OCI-LY1 (cell line): Measurements from ENCODE around the gene TENM4.

Experiments
- H2AFZ ChIP-seq: fragments of 200-600 bp; sonication (generic), shearing (Covaris generic); 2 replicates; pipeline ENCODE4 v1.6.0; 2014; ENCODE audit warnings: antibody characterized with exemption, mild to moderate bottlenecking, low read length
- H3F3A ChIP-seq: fragments of 200-600 bp; sonication (generic), shearing (Covaris generic); 2 replicates; pipeline ENCODE4 v1.6.0; 2014; ENCODE audit warnings: mild to moderate bottlenecking, antibody characterized with exemption, low read length, moderate library complexity; ENCODE audit not compliant: insufficient read depth
- H3K27ac ChIP-seq: fragments of 200-600 bp; sonication (generic); 2 replicates; pipeline ENCODE4 v1.5.1; 2014; ENCODE audit warnings: low read length, mixed run types, mild to moderate bottlenecking, low read depth; ENCODE audit not compliant: poor library complexity, severe bottlenecking
- H3K27me3 ChIP-seq: fragments of 200-600 bp; sonication (generic); 2 replicates; pipeline ENCODE4 v1.6.0; 2014; ENCODE audit warnings: antibody characterized with exemption, mild to moderate bottlenecking, low read length, moderate library complexity; ENCODE audit not compliant: insufficient read depth
- H3K36me3 ChIP-seq: fragments of 200-600 bp; sonication (generic); 2 replicates; pipeline ENCODE4 v1.6.1; 2014; ENCODE audit warnings: mild to moderate bottlenecking, antibody characterized with exemption, low read length, moderate library complexity, mixed read lengths; ENCODE audit not compliant: insufficient read depth
- H3K4me1 ChIP-seq: fragments of 200-600 bp; sonication (generic); 2 replicates; pipeline ENCODE4 v1.5.1; 2014; ENCODE audit warnings: mild to moderate bottlenecking, low read length, moderate library complexity; ENCODE audit not compliant: insufficient read depth, severe bottlenecking
- H3K4me2 ChIP-seq: fragments of 200-600 bp; sonication (generic), shearing (Covaris generic); 2 replicates; pipeline ENCODE4 v1.6.1; 2014; ENCODE audit warnings: low read length
- H3K4me3 ChIP-seq: fragments of 200-600 bp; sonication (generic); 2 replicates; pipeline ENCODE4 v1.5.1; 2014; ENCODE audit warnings: low read length, low read depth, mild to moderate bottlenecking, mixed read lengths; ENCODE audit not compliant: poor library complexity, severe bottlenecking
- H3K79me2 ChIP-seq: fragments of 200-600 bp; shearing (Covaris generic); 2 replicates; pipeline ENCODE4 v1.6.1; 2016; ENCODE audit warnings: mixed run types, low read length, mixed read lengths; ENCODE audit not compliant: insufficient read depth
- H3K9ac ChIP-seq: fragments of 200-600 bp; sonication (generic), shearing (Covaris generic); 2 replicates; pipeline ENCODE4 v1.6.1; 2014; ENCODE audit warnings: mild to moderate bottlenecking, low read length, mixed read lengths
- H3K9me2 ChIP-seq: fragments of 200-600 bp; sonication (generic), shearing (Covaris generic); 2 replicates; pipeline ENCODE4 v1.6.1; 2014; ENCODE audit warnings: low read depth, mild to moderate bottlenecking, low read length, mixed read lengths
- H3K9me3 ChIP-seq: fragments of 200-600 bp; shearing (Covaris generic); 2 replicates; pipeline ENCODE4 v1.6.1; 2014; ENCODE audit warnings: low read length, mixed read lengths
- H4K20me1 ChIP-seq: fragments of 200-600 bp; sonication (generic), shearing (Covaris generic); 2 replicates; pipeline ENCODE4 v1.6.0; 2016; ENCODE audit warnings: mild to moderate bottlenecking, low read length; ENCODE audit not compliant: insufficient read depth
- CTCF ChIP-seq: fragments of 200-600 bp; sonication (generic), shearing (Covaris generic); IDR thresholded peaks from 2 replicates; pipeline ENCODE4 v1.5.1; 2017; ENCODE audit warnings: mild to moderate bottlenecking, antibody characterized with exemption, low read length, moderate library complexity, mixed read lengths
- EZH2 ChIP-seq: fragments of 200-600 bp; sonication (generic), shearing (Covaris generic); IDR thresholded peaks from 2 replicates; pipeline ENCODE4 v1.8.0; 2017; ENCODE audit warnings: borderline replicate concordance, mixed run types, mild to moderate bottlenecking, antibody characterized with exemption, low read length, moderate library complexity, mixed read lengths

The TENM4 gene

GRCh38 chr11:78857688-78858087 is 583.1 kb downstream of the TENM4 start:
- no peak overlapping the region for H3K27ac ChIP-seq
- H3K79me2 ChIP-seq: no peaks in the 10 kb centered on the region
- H4K20me1 ChIP-seq: no peaks in the 10 kb centered on the region
- no peaks in the 10 kb centered on the region for H3K36me3 ChIP-seq
- no peak overlapping the region for H3K9ac ChIP-seq
- H2AFZ ChIP-seq: no peak overlapping the region
- H3F3A ChIP-seq: no peaks in the 10 kb centered on the region
- no peaks in the 10 kb centered on the region for H3K9me2 ChIP-seq
- H3K4me1 ChIP-seq: no peaks in the 10 kb centered on the region
- H3K9me3 ChIP-seq: no peaks in the 10 kb centered on the region
- H3K4me3 ChIP-seq: no peak overlapping the region
- TF ChIP-seq EZH2: no peak
- TF ChIP-seq CTCF: no peak
- H3K4me2 ChIP-seq: no peak overlapping the region
- H3K27me3 ChIP-seq: no peaks in the 10 kb centered on the region

GRCh38 chr11:78856211-78856610 is 584.6 kb downstream of the TENM4 start:
- Histone ChIP-seq H2AFZ (no peak overlapping the region), H3K4me2 (no peak overlapping the region), H3K4me3 (no peak overlapping the region), H3K27me3 (no peaks in the 10 kb centered on the region), H3K36me3 (no peaks in the 10 kb centered on the region), H3K9me3 (no peaks in the 10 kb centered on the region), H3K4me1 (no peaks in the 10 kb centered on the region), H3K9ac (no peak overlapping the region), H4K20me1 (no peaks in the 10 kb centered on the region), H3F3A (no peaks in the 10 kb centered on the region), H3K9me2 (no peaks in the 10 kb centered on the region), H3K27ac (no peak overlapping the region), H3K79me2 (no peaks in the 10 kb centered on the region)
- TF ChIP-seq CTCF (no peak), EZH2 (no peak)

- Histone ChIP-seq H3K27ac (no peak overlapping the region), H3K27me3 (no peaks in the 10 kb centered on the region), H3K4me2 (no peak overlapping the region), H3K4me3 (no peak overlapping the region), H4K20me1 (no peaks in the 10 kb centered on the region), H2AFZ (no peak overlapping the region), H3K9ac (no peak overlapping the region), H3F3A (no peaks in the 10 kb centered on the region), H3K79me2 (no peaks in the 10 kb centered on the region), H3K9me3 (no peaks in the 10 kb centered on the region), H3K36me3 (no peaks in the 10 kb centered on the region), H3K9me2 (no peaks in the 10 kb centered on the region), H3K4me1 (no peaks in the 10 kb centered on the region)
- TF ChIP-seq EZH2 (no peak), CTCF (no peak)
Observed at GRCh38 chr11:78855116-78855515, 585.7 kb downstream of the TENM4 start.
